K562 (cell line): ENCODE data around the gene ATP5PO. TPM values are rescaled to one million over a fixed set of nuclear protein-coding genes. Genes with fewer than 3 reads are reported as not detected.
A peak's percentile ranks its signal among the peaks of the same experiment; 100 is the strongest.

Experiments used
- ATAC-seq: fragments of 200-7000 bp; cut with Tn5 transposase; 3 replicates; pipeline ENCODE4 v1.9.1; 2020; ENCODE audit warnings: moderate library complexity
- BruUV-seq: library from RNA; stranded (reverse); fragments of 400-500 nt; replicated peaks from 2 replicates; lab custom pipeline; 2021; lab: Mats Ljungman, UMichigan
- CTCF ChIA-PET: fragments of 300-600 bp; formaldehyde crosslinking; extraction: SDS; loops from one replicate; lab custom pipeline; 2021; ENCODE audit warnings: low intra/inter-chr PET ratio; lab: Yijun Ruan, JAX
- POLR2A ChIA-PET: fragments of 300-600, 350-650 bp; sonication (Branson Sonifier 250); formaldehyde crosslinking; extraction: SDS; loops from one replicate; lab custom pipeline; 2021; ENCODE audit warnings: antibody characterized with exemption, inconsistent platforms; lab: Yijun Ruan, JAX
- DNase-seq, 4 experiments: peaks; one replicate each; pipeline versions ENCODE4 v3.0.0 to v3.0.0-alpha.2; 2011 to 2018; ENCODE audit warnings: low spot score in 3 of 4, mixed read lengths in 3 of 4; ENCODE audit errors: extremely low read depth in 1 of 4
- FAIRE-seq: peaks from 2 replicates; lab custom pipeline; 2011; peaks lifted over from hg19 to GRCh38; lab: Jason Lieb, UNC
- H2AFZ ChIP-seq: 2 replicates; pipeline ENCODE4 v1.6.0; 2011; ENCODE audit warnings: low read depth, low read length, control low read depth, inconsistent platforms
- H3K27ac ChIP-seq: fragments of 200-600 bp; 3 replicates; pipeline ENCODE4 v1.8.0; 2011; ENCODE audit warnings: low read depth, mild to moderate bottlenecking, control low read depth, inconsistent platforms, low read length, moderate library complexity, mixed read lengths; ENCODE audit errors: extremely low read depth
- H3K27me3 ChIP-seq, 2 experiments: fragments of 300-600 bp in 1 of 2; 2 replicates in 1 of 2; 3 replicates in 1 of 2; pipeline versions ENCODE4 v1.6.0 to v1.8.0; 2011; ENCODE audit warnings: inconsistent platforms in 2 of 2, low read length in 2 of 2, mild to moderate bottlenecking in 1 of 2, mixed read lengths in 1 of 2, moderate library complexity in 1 of 2; ENCODE audit not compliant: control insufficient read depth in 2 of 2, insufficient read depth in 2 of 2
- H3K36me3 ChIP-seq: fragments of 300-600 bp; 3 replicates; pipeline ENCODE4 v1.8.0; 2011; ENCODE audit warnings: mild to moderate bottlenecking, low read length, inconsistent platforms; ENCODE audit not compliant: control insufficient read depth, insufficient read depth
- H3K4me1 ChIP-seq, 2 experiments: fragments of 200-600 bp in 1 of 2; replicated peaks in 1 of 2; 2 replicates in 1 of 2; 3 replicates in 1 of 2; pipeline versions ENCODE4 v1.5.1 to v1.8.0; 2011; ENCODE audit warnings: inconsistent platforms in 2 of 2, low read length in 2 of 2, mild to moderate bottlenecking in 1 of 2, mixed read lengths in 1 of 2, moderate library complexity in 1 of 2; ENCODE audit not compliant: control insufficient read depth in 2 of 2, insufficient read depth in 2 of 2
- H3K4me2 ChIP-seq: 2 replicates; pipeline ENCODE4 v1.6.1; 2011; ENCODE audit warnings: low read length, control low read depth, inconsistent platforms, mixed read lengths; ENCODE audit not compliant: insufficient read depth
- H3K4me3 ChIP-seq: fragments of 200-600 bp; sonication (generic), shearing (Covaris generic); 2 replicates; pipeline ENCODE4 v1.5.1; 2016; ENCODE audit warnings: control low read depth, inconsistent platforms
- H3K79me2 ChIP-seq: fragments of 200-600 bp; 3 replicates; pipeline ENCODE4 v1.8.0; 2011; ENCODE audit warnings: low read length, inconsistent platforms; ENCODE audit not compliant: control insufficient read depth, insufficient read depth
- H3K9ac ChIP-seq, 2 experiments: 2 replicates each; pipeline versions ENCODE4 v1.6.0 to v1.6.1; 2011; ENCODE audit warnings: low read depth in 2 of 2, low read length in 2 of 2, control low read depth in 1 of 2, inconsistent platforms in 1 of 2, mild to moderate bottlenecking in 1 of 2, mixed read lengths in 1 of 2; ENCODE audit not compliant: insufficient read depth in 1 of 2
- H3K9me1 ChIP-seq: one replicate; pipeline ENCODE4 v1.6.0; 2011; ENCODE audit warnings: inconsistent platforms, mild to moderate bottlenecking, low read length, moderate library complexity; ENCODE audit not compliant: control insufficient read depth, insufficient read depth
- H3K9me3 ChIP-seq: replicated peaks from 2 replicates; pipeline ENCODE4 v1.5.1; 2011; ENCODE audit warnings: low read depth, low read length, inconsistent platforms; ENCODE audit not compliant: control insufficient read depth, insufficient read depth
- H4K20me1 ChIP-seq: replicated peaks from 2 replicates; pipeline ENCODE4 v1.6.1; 2011; ENCODE audit warnings: low read length, inconsistent platforms, mixed read lengths; ENCODE audit not compliant: control insufficient read depth, insufficient read depth
- BACH1 ChIP-seq: fragments of 200-800 bp; sonication (Bioruptor generic); IDR thresholded peaks from 2 replicates; pipeline ENCODE4 v1.6.1; 2016; ENCODE audit warnings: missing genetic modification characterization, missing compliant biosample characterization
- CHD4 ChIP-seq: fragments of 200-600 bp; sonication (generic); IDR thresholded peaks from 3 replicates; pipeline ENCODE4 v1.6.1; 2012; ENCODE audit warnings: low read depth, mild to moderate bottlenecking, mixed read lengths, low read length, inconsistent platforms; ENCODE audit not compliant: insufficient read depth, insufficient replicate concordance, poor library complexity, severe bottlenecking
- CXXC5 ChIP-seq: fragments of 250-450 bp; sonication (Bioruptor Pico); IDR thresholded peaks from 2 replicates; pipeline ENCODE4 v1.8.0; 2022; ENCODE audit warnings: inconsistent platforms, mild to moderate bottlenecking, moderate library complexity
- NR2C1 ChIP-seq, 2 experiments: fragments of 450-650 bp; IDR thresholded peaks; 2 replicates each; pipeline ENCODE4 v1.6.1; 2017; ENCODE audit warnings: mild to moderate bottlenecking in 2 of 2, antibody characterized with exemption in 1 of 2, inconsistent platforms in 1 of 2, missing compliant biosample characterization in 1 of 2, missing genetic modification characterization in 1 of 2
- NRF1 ChIP-seq, 2 experiments: fragments of 450-650 bp; IDR thresholded peaks in 1 of 2; conservative IDR thresholded peaks in 1 of 2; 2 replicates each; pipeline ENCODE4 v1.6.1; 2014; ENCODE audit warnings: mild to moderate bottlenecking in 2 of 2
- POLR3G ChIP-seq: IDR thresholded peaks from 2 replicates; pipeline ENCODE4 v1.6.1; 2011; ENCODE audit not compliant: insufficient read length, insufficient replicate concordance; ENCODE audit errors: extremely low read depth
- TOE1 ChIP-seq, 2 experiments: fragments of 450-650 bp in 1 of 2; sonication (generic) in 1 of 2; formaldehyde crosslinking in 1 of 2; IDR thresholded peaks; 2 replicates each; pipeline versions ENCODE4 v1.7.1 to v1.8.0; 2016 to 2022; ENCODE audit warnings: borderline replicate concordance in 2 of 2, mild to moderate bottlenecking in 2 of 2, antibody characterized with exemption in 1 of 2, inconsistent platforms in 1 of 2, low read depth in 1 of 2, missing genetic modification reagents in 1 of 2, moderate library complexity in 1 of 2
- YY1 ChIP-seq, 3 experiments: IDR thresholded peaks; 2 replicates each; pipeline ENCODE4 v1.6.1; 2011; ENCODE audit warnings: low read length in 2 of 3, mild to moderate bottlenecking in 2 of 3, moderate library complexity in 2 of 3, borderline replicate concordance in 1 of 3, control low read depth in 1 of 3, low read depth in 1 of 3; ENCODE audit not compliant: insufficient read depth in 3 of 3, insufficient replicate concordance in 2 of 3, control insufficient read depth in 1 of 3, insufficient read length in 1 of 3; ENCODE audit errors: extremely low read depth in 1 of 3
- ZBTB17 ChIP-seq: fragments of 450-650 bp; formaldehyde crosslinking; IDR thresholded peaks from 2 replicates; pipeline ENCODE4 v1.4.0; 2020; ENCODE audit warnings: mild to moderate bottlenecking
- ZNF584 ChIP-seq: fragments of 200-800 bp; sonication (Bioruptor generic); IDR thresholded peaks from 2 replicates; pipeline ENCODE4 v1.6.1; 2016; ENCODE audit warnings: low read depth, mild to moderate bottlenecking, missing genetic modification characterization, missing compliant biosample characterization
- WGBS: fragments of 100-300 bp; shearing (Covaris generic); methylation state at CpG from one replicate; pipeline ENCODE4 v1.1.6; 2016; ENCODE audit warnings: low coverage, mixed read lengths; ENCODE audit not compliant: insufficient coverage; ENCODE audit errors: missing lambda C conversion rate; 5-methylcytosine and 5-hydroxymethylcytosine counted together
- in situ Hi-C: fragments of 300-500 bp; cut with MboI; formaldehyde crosslinking; loops from 4 replicates; pipeline ENCODE4 v1.15.0; 2018; ENCODE audit warnings: inconsistent platforms, mixed read lengths
- intact Hi-C: fragments of 100-400 bp; cut with micrococcal nuclease; formaldehyde crosslinking; loops from 2 replicates; pipeline ENCODE4 v1.14.2; 2022
- polyA plus RNA-seq, 8 experiments: library from polyadenylated mRNA; depleted of rRNA in 4 of 8; stranded (reverse) in 5 of 8; unstranded in 3 of 8; fragments of >200 nt; fragmentation: Nextera tagmentation in 2 of 8; fragmentation: Illumina TruSeq in 1 of 8; extraction: Ambion mirVana in 2 of 8; extraction: Trizol in 1 of 8; gene quantifications; 2 replicates each; pipeline versions ENCODE4 v1.2.1 to v1.2.3, GENCODE V29; 2011 to 2014; ENCODE audit warnings: inconsistent platforms in 1 of 8, missing spikeins in 1 of 8
- total RNA-seq, 7 experiments: library from RNA; depleted of rRNA in 6 of 7; stranded (reverse); fragments of >200 nt in 6 of 7; fragmentation: Illumina TruSeq in 2 of 7; extraction: Trizol in 2 of 7; gene quantifications; 2 replicates each; pipeline versions ENCODE4 v1.2.1 to v1.2.3, GENCODE V29; 2011 to 2021; ENCODE audit warnings: low replicate concordance in 1 of 7
- TF ChIP-seq, protein P1 (sequence below): fragments of 450-650 bp; IDR thresholded peaks from 2 replicates; pipeline ENCODE4 v1.6.1; 2017; ENCODE audit warnings: antibody characterized with exemption, mild to moderate bottlenecking
- TF ChIP-seq, protein P2 (sequence below): sonication (generic); formaldehyde crosslinking; IDR thresholded peaks from 2 replicates; pipeline ENCODE4 v1.8.0; 2022; ENCODE audit warnings: mild to moderate bottlenecking, missing genetic modification reagents

Gene ATP5PO
- total and polyA plus RNA-seq, 9 of the 15 experiments (the other 6 are each of a cell fraction or from before 2014, with no cell fraction given): 367 to 2,722 (median 808) TPM

DNA sequence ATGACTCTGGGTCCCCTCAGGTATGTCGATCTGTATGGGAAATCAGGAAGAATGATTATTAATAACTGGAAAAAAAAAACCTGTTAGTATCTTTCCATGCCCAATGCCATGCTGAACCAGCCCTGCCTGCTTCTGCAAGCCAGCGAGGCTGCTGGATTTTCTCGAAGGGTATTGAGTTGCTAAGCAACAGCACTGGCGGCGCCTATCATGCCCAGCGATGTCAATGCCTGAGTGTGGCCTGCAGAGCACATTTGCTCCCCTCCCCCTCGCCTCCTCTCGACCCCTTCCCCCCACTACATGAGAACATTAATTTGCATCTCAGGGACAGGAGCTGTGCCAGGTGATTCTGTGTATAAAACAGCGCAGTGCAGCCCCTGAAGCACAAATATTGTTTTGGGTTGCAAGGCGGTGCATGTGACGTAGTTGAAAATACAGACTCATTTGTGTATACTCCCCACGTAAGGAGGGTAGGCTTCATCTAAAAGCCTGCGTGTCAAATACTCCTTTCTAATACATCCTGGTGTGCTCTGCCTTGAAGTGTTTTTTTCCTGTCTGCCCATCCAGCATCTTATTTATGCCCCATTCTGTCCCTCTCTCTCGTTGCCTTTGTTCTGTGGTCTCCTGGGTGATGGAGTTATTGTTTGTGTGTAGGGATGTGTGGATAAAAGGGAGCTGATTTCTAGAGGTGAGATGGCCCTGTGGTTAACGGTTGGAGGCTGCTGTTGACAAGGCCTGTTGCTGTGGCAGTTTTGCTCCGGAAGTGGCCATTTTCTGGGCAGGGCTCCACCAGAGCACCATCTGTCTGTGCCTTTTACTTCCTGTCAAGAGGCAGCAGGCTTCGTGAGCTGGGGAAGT lies 32.7 kb upstream of the ATP5PO start:
- peak; percentile 40 for ATAC-seq
- H3K36me3 ChIP-seq: no peaks in the 10 kb centered on the region
- no peaks in the 10 kb centered on the region for H3K9me1 ChIP-seq
- no peak overlapping the region; the same call in 1 of the 2 replicates for H3K4me3 ChIP-seq
- 43% methylated on average over 17 of the region's 17 CpGs for WGBS
- no peaks in the 10 kb centered on the region for H3K9me3 ChIP-seq
- no peaks in the 10 kb centered on the region for H4K20me1 ChIP-seq
- intact Hi-C loops: no loop called here
- in situ Hi-C loops: no loop called here
- BruUV-seq: no TSS peak
- H3K27me3 ChIP-seq: no peaks in the 10 kb centered on the region
- H3K9ac ChIP-seq: peak overlapping the region; percentile 67 to 75
- ChIA-PET CTCF (no interaction called here), POLR2A (interaction anchor here (0.6 to 3.7 kb wide), 14 partner anchors 9 to 1002 kb away, joined by 3 to 30 read pairs (median 4); no protein-coding TSS in a partner anchor)
- H3K4me1 ChIP-seq: peaks cover 17 to 30% of the 10 kb centered on the region in 2 experiments
- peak; percentile 44 to 66 (median 54) for DNase-seq
- H3K79me2 ChIP-seq: no peaks in the 10 kb centered on the region
- H3K4me2 ChIP-seq: peak overlapping the region; percentile 72
- FAIRE-seq: no peak
- peak overlapping the region; percentile 90 for H3K27ac ChIP-seq
- peak overlapping the region; percentile 86 for H2AFZ ChIP-seq
- TF ChIP-seq BACH1 (tag): peak; percentile 20; the same call in 1 of the 2 replicates
- TF ChIP-seq TOE1 (IDR thresholded peaks at IDR 0.05; ENCODE audit: borderline replicate concordance): 0 out of 2 replicates have a peak, but pooled peaks have one; percentile 17
- TF ChIP-seq TOE1 (CRISPR knock-in tag; IDR thresholded peaks at IDR 0.05; ENCODE audit: borderline replicate concordance, low read depth): no peak
- 0 out of 4 replicates have a peak, but pooled peaks of 1 of the 2 experiments have one; percentile 4 for TF ChIP-seq NRF1 (conservative IDR thresholded peaks at IDR 0.05 in 1 of 2, IDR thresholded peaks at IDR 0.05 in 1 of 2)
- TF ChIP-seq YY1 (IDR thresholded peaks at IDR 0.05; ENCODE audit: borderline replicate concordance in 1 of 3, control insufficient read depth in 1 of 3, extremely low read depth in 1 of 3, insufficient read depth in 3 of 3, insufficient read length in 1 of 3, insufficient replicate concordance in 2 of 3, low read depth in 1 of 3, low read length in 2 of 3): peak in 2 of 3 experiments; percentile 30 to 58
- TF ChIP-seq CXXC5: 0 out of 2 replicates have a peak, but pooled peaks have one; percentile 13
- TF ChIP-seq, protein P1, sequence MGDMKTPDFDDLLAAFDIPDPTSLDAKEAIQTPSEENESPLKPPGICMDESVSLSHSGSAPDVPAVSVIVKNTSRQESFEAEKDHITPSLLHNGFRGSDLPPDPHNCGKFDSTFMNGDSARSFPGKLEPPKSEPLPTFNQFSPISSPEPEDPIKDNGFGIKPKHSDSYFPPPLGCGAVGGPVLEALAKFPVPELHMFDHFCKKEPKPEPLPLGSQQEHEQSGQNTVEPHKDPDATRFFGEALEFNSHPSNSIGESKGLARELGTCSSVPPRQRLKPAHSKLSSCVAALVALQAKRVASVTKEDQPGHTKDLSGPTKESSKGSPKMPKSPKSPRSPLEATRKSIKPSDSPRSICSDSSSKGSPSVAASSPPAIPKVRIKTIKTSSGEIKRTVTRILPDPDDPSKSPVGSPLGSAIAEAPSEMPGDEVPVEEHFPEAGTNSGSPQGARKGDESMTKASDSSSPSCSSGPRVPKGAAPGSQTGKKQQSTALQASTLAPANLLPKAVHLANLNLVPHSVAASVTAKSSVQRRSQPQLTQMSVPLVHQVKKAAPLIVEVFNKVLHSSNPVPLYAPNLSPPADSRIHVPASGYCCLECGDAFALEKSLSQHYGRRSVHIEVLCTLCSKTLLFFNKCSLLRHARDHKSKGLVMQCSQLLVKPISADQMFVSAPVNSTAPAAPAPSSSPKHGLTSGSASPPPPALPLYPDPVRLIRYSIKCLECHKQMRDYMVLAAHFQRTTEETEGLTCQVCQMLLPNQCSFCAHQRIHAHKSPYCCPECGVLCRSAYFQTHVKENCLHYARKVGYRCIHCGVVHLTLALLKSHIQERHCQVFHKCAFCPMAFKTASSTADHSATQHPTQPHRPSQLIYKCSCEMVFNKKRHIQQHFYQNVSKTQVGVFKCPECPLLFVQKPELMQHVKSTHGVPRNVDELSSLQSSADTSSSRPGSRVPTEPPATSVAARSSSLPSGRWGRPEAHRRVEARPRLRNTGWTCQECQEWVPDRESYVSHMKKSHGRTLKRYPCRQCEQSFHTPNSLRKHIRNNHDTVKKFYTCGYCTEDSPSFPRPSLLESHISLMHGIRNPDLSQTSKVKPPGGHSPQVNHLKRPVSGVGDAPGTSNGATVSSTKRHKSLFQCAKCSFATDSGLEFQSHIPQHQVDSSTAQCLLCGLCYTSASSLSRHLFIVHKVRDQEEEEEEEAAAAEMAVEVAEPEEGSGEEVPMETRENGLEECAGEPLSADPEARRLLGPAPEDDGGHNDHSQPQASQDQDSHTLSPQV: no peak
- no peak for TF ChIP-seq CHD4
- 0 out of 2 replicates have a peak, but pooled peaks have one; percentile 57 for TF ChIP-seq ZBTB17 (CRISPR knock-in tag)
- TF ChIP-seq, protein P2, sequence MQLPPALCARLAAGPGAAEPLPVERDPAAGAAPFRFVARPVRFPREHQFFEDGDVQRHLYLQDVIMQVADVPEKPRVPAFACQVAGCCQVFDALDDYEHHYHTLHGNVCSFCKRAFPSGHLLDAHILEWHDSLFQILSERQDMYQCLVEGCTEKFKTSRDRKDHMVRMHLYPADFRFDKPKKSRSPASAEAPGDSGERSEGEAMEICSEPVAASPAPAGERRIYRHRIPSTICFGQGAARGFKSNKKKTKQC (CRISPR knock-in tag): 0 out of 2 replicates have a peak, but pooled peaks have one; percentile 3
- TF ChIP-seq POLR3G: no peak
- no peak for TF ChIP-seq NR2C1 (IDR thresholded peaks at IDR 0.05)
- 0 out of 2 replicates have a peak, but pooled peaks have one; percentile 31 for TF ChIP-seq NR2C1 (tag; IDR thresholded peaks at IDR 0.05)
- peak; percentile 80 for TF ChIP-seq ZNF584 (CRISPR knock-in tag)
